MM.1S (cell line): ENCODE data around the gene SNCA.

ENCODE experiments used
- CTCF ChIP-seq: fragments of 300-600 bp; sonication (generic); IDR thresholded peaks from 2 replicates; pipeline ENCODE4 v1.5.1; 2016; ENCODE audit warnings: antibody characterized with exemption, low read length, mixed read lengths
- EZH2 ChIP-seq: fragments of 300-600 bp; sonication (generic); optimal IDR thresholded peaks from 2 replicates; pipeline ENCODE3; 2017; ENCODE audit warnings: low read depth, mild to moderate bottlenecking, antibody characterized with exemption, low read length, mixed read lengths
- EZH2phosphoT487 ChIP-seq: fragments of 300-600 bp; sonication (generic); IDR thresholded peaks from 2 replicates; pipeline ENCODE4 v1.6.1; 2018; ENCODE audit warnings: antibody characterized with exemption, low read length

- TF ChIP-seq CTCF, result no peak
- TF ChIP-seq EZH2, result no peak
- TF ChIP-seq EZH2phosphoT487, result no peak
Observed at GRCh38 chr4:89803915-89804314, 33.0 kb downstream of the SNCA start.
